ENCODE data around the gene BPIFB2. TPM values are rescaled to one million over a fixed set of nuclear protein-coding genes. Genes with fewer than 3 reads are reported as not detected.

The BPIFB2 gene
- polyA plus RNA-seq, 1 of the 3 experiments (the other 2 are of a cell fraction) = not detected

GRCh38 chr20:32959351-32960221, 47.9 kb upstream of the BPIFB2 start:
- TF ChIP-seq IRF3 (IDR thresholded peaks at IDR 0.05; ENCODE audit: low read depth, low read length) (no peak), MAX (IDR thresholded peaks at IDR 0.05; ENCODE audit: low read depth) (no peak), SMC3 (IDR thresholded peaks at IDR 0.05; ENCODE audit: low read depth, low read length) (no peak), SIN3A (IDR thresholded peaks at IDR 0.05; ENCODE audit: borderline replicate concordance, low read depth, low read length) (no peak), FOSL2 (IDR thresholded peaks at IDR 0.05; ENCODE audit: borderline replicate concordance, low read depth) (no peak), POLR2AphosphoS5 (IDR thresholded peaks at IDR 0.05; ENCODE audit: low read depth, low read length) (no peak), CHD2 (IDR thresholded peaks at IDR 0.05; ENCODE audit: low read length, partially characterized antibody) (no peak), REST (IDR thresholded peaks at IDR 0.05; ENCODE audit: low read depth, low read length) (no peak)
- Histone ChIP-seq H3K79me2 (ENCODE audit: insufficient read depth) (no peaks in the 10 kb centered on the region), H3K4me3 (ENCODE audit: low read depth in 2 of 2, low read length in 1 of 2) (no peak overlapping the region), H3K4me2 (no peak overlapping the region), H3K9ac (no peak overlapping the region), H3K4me1 (ENCODE audit: control insufficient read depth in 1 of 2, insufficient read depth in 2 of 2, low read depth in 1 of 2, low read length in 1 of 2) (no peaks in the 10 kb centered on the region), H2AFZ (ENCODE audit: low read depth) (no peak overlapping the region), H3K9me2 (no peaks in the 10 kb centered on the region), H3K27me3 (ENCODE audit: insufficient read depth) (peaks cover 25% of the 10 kb centered on the region), H4K20me1 (ENCODE audit: insufficient read depth) (no peaks in the 10 kb centered on the region), H3F3A (replicated peaks; ENCODE audit: insufficient read depth) (no peaks in the 10 kb centered on the region), H3K27ac (ENCODE audit: low read depth in 2 of 2, low read length in 1 of 2) (no peak overlapping the region), H3K9me3 (no peaks in the 10 kb centered on the region; the same call in 1 of the 2 replicates), H3K36me3 (replicated peaks in 1 of 2; ENCODE audit: control insufficient read depth in 1 of 2, insufficient read depth in 2 of 2, low read length in 1 of 2) (no peaks in the 10 kb centered on the region)
- ChIA-PET CTCF (interaction anchor here (0.9 kb wide), 1 partner anchor 14 kb away, joined by 3 read pairs; no protein-coding TSS in a partner anchor), POLR2A (no interaction called here)
- 7% methylated on average over 6 of the region's 14 CpGs for WGBS (ENCODE audit: low lambda C conversion rate)
- DNase-seq = no peak

GRCh38 chr20:32960222-32960518, 47.3 kb upstream of the BPIFB2 start:
- Histone ChIP-seq H3K9me3 (no peaks in the 10 kb centered on the region; the same call in 1 of the 2 replicates), H3K27ac (ENCODE audit: low read depth in 2 of 2, low read length in 1 of 2) (no peak overlapping the region), H3K36me3 (replicated peaks in 1 of 2; ENCODE audit: control insufficient read depth in 1 of 2, insufficient read depth in 2 of 2, low read length in 1 of 2) (no peaks in the 10 kb centered on the region), H4K20me1 (ENCODE audit: insufficient read depth) (no peaks in the 10 kb centered on the region), H3K4me3 (ENCODE audit: low read depth in 2 of 2, low read length in 1 of 2) (no peak overlapping the region), H3K4me1 (ENCODE audit: control insufficient read depth in 1 of 2, insufficient read depth in 2 of 2, low read depth in 1 of 2, low read length in 1 of 2) (no peaks in the 10 kb centered on the region), H3K27me3 (ENCODE audit: insufficient read depth) (peaks cover 31% of the 10 kb centered on the region), H3K4me2 (no peak overlapping the region), H2AFZ (ENCODE audit: low read depth) (no peak overlapping the region), H3F3A (replicated peaks; ENCODE audit: insufficient read depth) (no peaks in the 10 kb centered on the region), H3K9me2 (no peaks in the 10 kb centered on the region), H3K79me2 (ENCODE audit: insufficient read depth) (no peaks in the 10 kb centered on the region), H3K9ac (no peak overlapping the region)
- ChIA-PET CTCF (interaction anchor here (0.9 kb wide), 1 partner anchor 15 kb away, joined by 3 read pairs; no protein-coding TSS in a partner anchor), POLR2A (no interaction called here)
- DNase-seq = no peak
- TF ChIP-seq REST (IDR thresholded peaks at IDR 0.05; ENCODE audit: low read depth, low read length) (no peak), CHD2 (IDR thresholded peaks at IDR 0.05; ENCODE audit: low read length, partially characterized antibody) (no peak), TEAD4 (IDR thresholded peaks at IDR 0.05; ENCODE audit: borderline replicate concordance, insufficient read depth) (no peak), FOXJ3 (CRISPR knock-in tag; IDR thresholded peaks at IDR 0.05) (no peak), EZH2phosphoT487 (IDR thresholded peaks at IDR 0.05; ENCODE audit: borderline replicate concordance, low read depth) (no peak), RCOR1 (IDR thresholded peaks at IDR 0.05; ENCODE audit: low read length) (no peak), NRF1 (IDR thresholded peaks at IDR 0.05; ENCODE audit: low read depth, low read length) (no peak), MAX (IDR thresholded peaks at IDR 0.05; ENCODE audit: low read depth) (no peak), MEF2A (IDR thresholded peaks at IDR 0.05; ENCODE audit: borderline replicate concordance, low read depth) (no peak), SIN3A (IDR thresholded peaks at IDR 0.05; ENCODE audit: borderline replicate concordance, low read depth, low read length) (no peak)

Measured in SK-N-SH (cell line).